Measurements from ENCODE around the gene LPGAT1.

Gene LPGAT1

GRCh38 chr1:211731456-211732292 is 98.9 kb downstream of the LPGAT1 start:
- TF ChIP-seq POLR2AphosphoS5 (IDR thresholded peaks at IDR 0.05; ENCODE audit: low read depth, low read length), result no peak
- no peak for TF ChIP-seq REST (IDR thresholded peaks at IDR 0.05; ENCODE audit: insufficient read depth in 1 of 2, low read depth in 2 of 2, low read length in 2 of 2)
- no peak for TF ChIP-seq TAF1 (IDR thresholded peaks at IDR 0.05; ENCODE audit: borderline replicate concordance, insufficient read depth, low read length)
- TF ChIP-seq SIN3A (IDR thresholded peaks at IDR 0.05; ENCODE audit: borderline replicate concordance, insufficient read depth, low read length), result no peak
- TF ChIP-seq FOXP2 (optimal IDR thresholded peaks at IDR 0.05; ENCODE audit: borderline replicate concordance, extremely low read depth, extremely low read length, insufficient read depth), result no peak

GRCh38 chr1:211730347-211730746 is 100.2 kb downstream of the LPGAT1 start:
- no peak for TF ChIP-seq POLR2AphosphoS5 (IDR thresholded peaks at IDR 0.05; ENCODE audit: low read depth, low read length)
- TF ChIP-seq REST (IDR thresholded peaks at IDR 0.05; ENCODE audit: insufficient read depth in 1 of 2, low read depth in 2 of 2, low read length in 2 of 2), result no peak
- TF ChIP-seq TAF1 (IDR thresholded peaks at IDR 0.05; ENCODE audit: borderline replicate concordance, insufficient read depth, low read length), result no peak
- no peak for TF ChIP-seq FOXP2 (optimal IDR thresholded peaks at IDR 0.05; ENCODE audit: borderline replicate concordance, extremely low read depth, extremely low read length, insufficient read depth)
- TF ChIP-seq SIN3A (IDR thresholded peaks at IDR 0.05; ENCODE audit: borderline replicate concordance, insufficient read depth, low read length), result no peak

GRCh38 chr1:211729238-211729637 is 101.3 kb downstream of the LPGAT1 start:
- TF ChIP-seq TAF1 (IDR thresholded peaks at IDR 0.05; ENCODE audit: borderline replicate concordance, insufficient read depth, low read length), result no peak
- TF ChIP-seq POLR2AphosphoS5 (IDR thresholded peaks at IDR 0.05; ENCODE audit: low read depth, low read length), result no peak
- no peak for TF ChIP-seq SIN3A (IDR thresholded peaks at IDR 0.05; ENCODE audit: borderline replicate concordance, insufficient read depth, low read length)
- no peak for TF ChIP-seq REST (IDR thresholded peaks at IDR 0.05; ENCODE audit: insufficient read depth in 1 of 2, low read depth in 2 of 2, low read length in 2 of 2)
- TF ChIP-seq FOXP2 (optimal IDR thresholded peaks at IDR 0.05; ENCODE audit: borderline replicate concordance, extremely low read depth, extremely low read length, insufficient read depth), result no peak

GRCh38 chr1:211726467-211726995 is 104.0 kb downstream of the LPGAT1 start:
- no peak for TF ChIP-seq REST (IDR thresholded peaks at IDR 0.05; ENCODE audit: insufficient read depth in 1 of 2, low read depth in 2 of 2, low read length in 2 of 2)
- no peak for TF ChIP-seq TAF1 (IDR thresholded peaks at IDR 0.05; ENCODE audit: borderline replicate concordance, insufficient read depth, low read length)
- no peak for TF ChIP-seq FOXP2 (optimal IDR thresholded peaks at IDR 0.05; ENCODE audit: borderline replicate concordance, extremely low read depth, extremely low read length, insufficient read depth)
- no peak for TF ChIP-seq SIN3A (IDR thresholded peaks at IDR 0.05; ENCODE audit: borderline replicate concordance, insufficient read depth, low read length)
- no peak for TF ChIP-seq POLR2AphosphoS5 (IDR thresholded peaks at IDR 0.05; ENCODE audit: low read depth, low read length)
